Keratinocyte (primary cell): ENCODE data around the gene ADCY5. TPM values are rescaled to one million over a fixed set of nuclear protein-coding genes. Genes with fewer than 3 reads are reported as not detected.

Experiments
- DNase-seq: peaks from one replicate; pipeline ENCODE4 v3.0.0-alpha.2; 2011; ENCODE audit warnings: low read depth, missing footprints, low spot score
- FAIRE-seq: peaks from 2 replicates; lab custom pipeline; 2011; peaks lifted over from hg19 to GRCh38; lab: Jason Lieb, UNC
- H2AFZ ChIP-seq: 2 replicates; pipeline ENCODE4 v1.6.0; 2012; ENCODE audit warnings: low read length, control low read depth, inconsistent platforms; ENCODE audit not compliant: control insufficient read depth
- H3K27ac ChIP-seq: 2 replicates; pipeline ENCODE4 v1.5.1; 2011; ENCODE audit warnings: low read length; ENCODE audit not compliant: control insufficient read depth, insufficient read depth
- H3K27me3 ChIP-seq: 3 replicates; pipeline ENCODE4 v1.6.0; 2011; ENCODE audit warnings: low read length; ENCODE audit not compliant: control insufficient read depth, insufficient read depth; ENCODE audit errors: extremely low read depth
- H3K36me3 ChIP-seq, 2 experiments: 2 replicates in 1 of 2; 3 replicates in 1 of 2; pipeline ENCODE4 v1.5.1; 2011; ENCODE audit warnings: low read length in 2 of 2, mild to moderate bottlenecking in 1 of 2; ENCODE audit not compliant: control insufficient read depth in 2 of 2, insufficient read depth in 2 of 2; ENCODE audit errors: extremely low read depth in 1 of 2
- H3K4me1 ChIP-seq: 3 replicates; pipeline ENCODE4 v1.5.1; 2011; ENCODE audit warnings: low read length; ENCODE audit not compliant: control insufficient read depth, insufficient read depth; ENCODE audit errors: extremely low read depth
- H3K4me2 ChIP-seq: 3 replicates; pipeline ENCODE4 v1.6.0; 2011; ENCODE audit warnings: low read depth, low read length; ENCODE audit not compliant: control insufficient read depth, insufficient read depth; ENCODE audit errors: extremely low read depth
- H3K4me3 ChIP-seq, 3 experiments: fragments of 200-600 bp in 1 of 3; sonication (generic) in 1 of 3; 2 replicates in 2 of 3; 3 replicates in 1 of 3; pipeline ENCODE4 v1.5.1; 2011 to 2016; ENCODE audit warnings: low read length in 3 of 3, mild to moderate bottlenecking in 3 of 3, control low read depth in 2 of 3, inconsistent platforms in 1 of 3, low read depth in 1 of 3, mixed read lengths in 1 of 3, mixed run types in 1 of 3, moderate library complexity in 1 of 3; ENCODE audit not compliant: control insufficient read depth in 2 of 3, insufficient read depth in 2 of 3; ENCODE audit errors: extremely low read depth in 1 of 3
- H3K79me2 ChIP-seq: 2 replicates; pipeline ENCODE4 v1.6.0; 2012; ENCODE audit warnings: low read length; ENCODE audit not compliant: control insufficient read depth, insufficient read depth
- H3K9ac ChIP-seq: 3 replicates; pipeline ENCODE4 v1.6.0; 2011; ENCODE audit warnings: low read length; ENCODE audit not compliant: control insufficient read depth, insufficient read depth; ENCODE audit errors: extremely low read depth
- H3K9me1 ChIP-seq: 3 replicates; pipeline ENCODE4 v1.6.0; 2011; ENCODE audit warnings: low read length; ENCODE audit not compliant: control insufficient read depth, insufficient read depth; ENCODE audit errors: extremely low read depth
- H3K9me3 ChIP-seq: 2 replicates; pipeline ENCODE4 v1.5.1; 2012; ENCODE audit warnings: low read depth, low read length; ENCODE audit not compliant: control insufficient read depth
- H4K20me1 ChIP-seq: 3 replicates; pipeline ENCODE4 v1.6.0; 2011; ENCODE audit warnings: low read length; ENCODE audit not compliant: control insufficient read depth, insufficient read depth; ENCODE audit errors: extremely low read depth
- CTCF ChIP-seq, 3 experiments: IDR thresholded peaks in 1 of 3; conservative IDR thresholded peaks in 1 of 3; optimal IDR thresholded peaks in 1 of 3; 2 replicates in 2 of 3; 3 replicates in 1 of 3; pipeline versions ENCODE3 to v1.5.1; 2011; ENCODE audit warnings: low read length in 3 of 3, mild to moderate bottlenecking in 3 of 3, moderate library complexity in 2 of 3, control low read depth in 1 of 3, inconsistent platforms in 1 of 3; ENCODE audit not compliant: insufficient read depth in 2 of 3; ENCODE audit errors: extremely low read depth in 1 of 3
- EZH2 ChIP-seq: IDR thresholded peaks from one replicate; pipeline ENCODE4 v1.6.1; 2012; ENCODE audit warnings: inconsistent platforms, mild to moderate bottlenecking, low read length, moderate library complexity
- dilution Hi-C: fragments of 300-500 bp; cut with MboI; formaldehyde crosslinking; loops from one replicate; pipeline ENCODE4 v1.7.0; 2020; ENCODE audit warnings: low sequenced_read_pairs; ENCODE audit not compliant: extremely low pct_ligation_motif_present
- polyA plus RNA-seq, 5 experiments: library from polyadenylated mRNA; depleted of rRNA in 3 of 5; stranded (reverse) in 3 of 5; stranded (forward) in 1 of 5; unstranded in 1 of 5; fragments of >200 nt; gene quantifications; 1 replicate in 1 of 5; 2 replicates in 3 of 5; 3 replicates in 1 of 5; pipeline versions ENCODE4 v1.2.1 to v1.2.3, GENCODE V29; 2011 to 2012; ENCODE audit warnings: missing spikeins in 2 of 5, low read depth in 1 of 5, low replicate concordance in 1 of 5

The ADCY5 gene
- polyA plus RNA-seq, 1 donor (not counting 4 experiments of a cell fraction or from before 2014, with no cell fraction given) = not detected

- no peak overlapping the region for H3K9ac ChIP-seq
- TF ChIP-seq EZH2 (no peak), CTCF (optimal IDR thresholded peaks at IDR 0.05 in 1 of 3, IDR thresholded peaks at IDR 0.05 in 1 of 3, conservative IDR thresholded peaks at IDR 0.05 in 1 of 3; ENCODE audit: extremely low read depth in 1 of 3, insufficient read depth in 2 of 3, low read length in 3 of 3) (no peak)
- H3K4me1 ChIP-seq = no peaks in the 10 kb centered on the region
- peaks cover 15% of the 10 kb centered on the region for H3K27me3 ChIP-seq
- H2AFZ ChIP-seq = no peak overlapping the region
- DNase-seq (no peak), FAIRE-seq (no peak)
- no peak overlapping the region for H3K4me3 ChIP-seq
- H3K27ac ChIP-seq = no peak overlapping the region
- dilution Hi-C loops = no loop called here
- no peak overlapping the region for H3K4me2 ChIP-seq
- no peaks in the 10 kb centered on the region for H3K79me2 ChIP-seq
- H4K20me1 ChIP-seq = no peaks in the 10 kb centered on the region
- H3K9me3 ChIP-seq = no peaks in the 10 kb centered on the region
- no peaks in the 10 kb centered on the region for H3K36me3 ChIP-seq
- H3K9me1 ChIP-seq = no peaks in the 10 kb centered on the region
Observed at GRCh38 chr3:123380261-123380660, 68.6 kb downstream of the ADCY5 start.

- Histone ChIP-seq H3K27ac (no peak overlapping the region), H3K4me2 (no peak overlapping the region), H3K9me1 (no peaks in the 10 kb centered on the region), H4K20me1 (no peaks in the 10 kb centered on the region), H3K9ac (no peak overlapping the region), H3K4me3 (no peak overlapping the region), H2AFZ (no peak overlapping the region), H3K4me1 (no peaks in the 10 kb centered on the region), H3K9me3 (no peaks in the 10 kb centered on the region), H3K79me2 (no peaks in the 10 kb centered on the region), H3K27me3 (peaks cover 15% of the 10 kb centered on the region), H3K36me3 (no peaks in the 10 kb centered on the region)
- DNase-seq = no peak
- FAIRE-seq = no peak
- TF ChIP-seq EZH2 (no peak), CTCF (optimal IDR thresholded peaks at IDR 0.05 in 1 of 3, IDR thresholded peaks at IDR 0.05 in 1 of 3, conservative IDR thresholded peaks at IDR 0.05 in 1 of 3; ENCODE audit: extremely low read depth in 1 of 3, insufficient read depth in 2 of 3, low read length in 3 of 3) (no peak)
- dilution Hi-C loops = no loop called here
Observed at GRCh38 chr3:123379041-123379830, 69.7 kb downstream of the ADCY5 start.
